ENCODE data around the gene EFNA5.

The EFNA5 gene

DNA sequence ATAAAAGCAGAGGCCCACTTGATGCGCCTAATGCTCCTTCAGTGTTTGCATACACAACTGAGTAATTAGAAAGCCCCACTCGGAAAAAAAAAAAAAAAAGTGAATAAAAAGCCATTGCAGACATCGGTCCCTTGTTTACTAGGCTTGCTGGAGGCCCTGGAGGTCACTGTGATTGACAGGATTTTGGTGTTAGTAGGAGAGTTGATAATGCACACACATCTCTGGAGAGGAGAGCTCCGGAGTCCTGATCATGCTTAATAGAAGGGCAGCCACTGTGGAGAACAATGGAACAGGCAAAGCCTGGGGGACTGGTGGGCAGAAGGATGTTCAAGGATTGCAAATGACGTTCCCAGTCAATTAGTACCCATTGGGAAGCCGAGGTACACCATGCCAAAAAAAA, 152.5 kb downstream of the EFNA5 start:
- TF ChIP-seq, protein P1, sequence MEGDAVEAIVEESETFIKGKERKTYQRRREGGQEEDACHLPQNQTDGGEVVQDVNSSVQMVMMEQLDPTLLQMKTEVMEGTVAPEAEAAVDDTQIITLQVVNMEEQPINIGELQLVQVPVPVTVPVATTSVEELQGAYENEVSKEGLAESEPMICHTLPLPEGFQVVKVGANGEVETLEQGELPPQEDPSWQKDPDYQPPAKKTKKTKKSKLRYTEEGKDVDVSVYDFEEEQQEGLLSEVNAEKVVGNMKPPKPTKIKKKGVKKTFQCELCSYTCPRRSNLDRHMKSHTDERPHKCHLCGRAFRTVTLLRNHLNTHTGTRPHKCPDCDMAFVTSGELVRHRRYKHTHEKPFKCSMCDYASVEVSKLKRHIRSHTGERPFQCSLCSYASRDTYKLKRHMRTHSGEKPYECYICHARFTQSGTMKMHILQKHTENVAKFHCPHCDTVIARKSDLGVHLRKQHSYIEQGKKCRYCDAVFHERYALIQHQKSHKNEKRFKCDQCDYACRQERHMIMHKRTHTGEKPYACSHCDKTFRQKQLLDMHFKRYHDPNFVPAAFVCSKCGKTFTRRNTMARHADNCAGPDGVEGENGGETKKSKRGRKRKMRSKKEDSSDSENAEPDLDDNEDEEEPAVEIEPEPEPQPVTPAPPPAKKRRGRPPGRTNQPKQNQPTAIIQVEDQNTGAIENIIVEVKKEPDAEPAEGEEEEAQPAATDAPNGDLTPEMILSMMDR (IDR thresholded peaks at IDR 0.05): no peak
- no peak for TF ChIP-seq ZFX (IDR thresholded peaks at IDR 0.05; ENCODE audit: borderline replicate concordance)
- no peak overlapping the region for H3K27ac ChIP-seq

DNA sequence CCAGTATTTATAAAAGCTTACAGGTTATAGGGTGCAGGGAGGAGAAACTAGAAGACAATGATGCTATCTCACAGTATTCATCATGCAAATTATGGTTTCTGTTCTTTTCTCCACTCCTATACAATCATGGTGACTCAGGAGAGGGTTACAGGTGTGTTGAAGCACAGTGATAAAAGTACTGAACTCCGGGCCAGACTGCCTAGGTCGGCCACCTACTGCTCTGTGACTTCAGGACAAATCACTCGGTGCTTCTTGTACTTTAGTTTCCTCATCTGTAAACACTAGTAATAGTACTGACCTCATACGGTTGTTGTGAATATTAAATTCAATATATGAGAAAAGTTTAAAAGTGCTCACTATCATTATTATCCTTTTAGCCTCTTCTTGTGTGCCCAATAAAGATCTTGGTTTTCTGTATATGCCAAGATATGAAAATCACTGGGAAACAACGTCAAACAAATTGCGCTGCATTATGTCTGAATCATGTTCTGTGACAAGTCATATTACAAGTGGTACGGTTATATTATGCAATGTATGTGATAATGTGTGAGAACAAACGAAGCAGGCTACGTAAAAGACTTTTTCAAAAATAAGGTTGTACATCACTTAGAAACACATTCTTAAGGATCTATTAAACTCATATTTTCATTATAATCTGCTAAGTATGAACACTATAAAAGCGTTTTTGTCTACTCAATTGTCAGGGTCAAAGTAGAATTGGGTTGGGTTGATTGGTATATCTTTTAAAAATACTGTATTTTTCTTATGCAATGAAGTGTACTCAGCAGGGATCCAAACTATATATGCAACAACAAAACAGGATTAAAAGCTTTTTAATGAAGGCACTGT, 153.3 kb downstream of the EFNA5 start:
- TF ChIP-seq, protein P1 (IDR thresholded peaks at IDR 0.05): no peak
- no peak for TF ChIP-seq ZFX (IDR thresholded peaks at IDR 0.05; ENCODE audit: borderline replicate concordance)
- no peak overlapping the region for H3K27ac ChIP-seq

DNA sequence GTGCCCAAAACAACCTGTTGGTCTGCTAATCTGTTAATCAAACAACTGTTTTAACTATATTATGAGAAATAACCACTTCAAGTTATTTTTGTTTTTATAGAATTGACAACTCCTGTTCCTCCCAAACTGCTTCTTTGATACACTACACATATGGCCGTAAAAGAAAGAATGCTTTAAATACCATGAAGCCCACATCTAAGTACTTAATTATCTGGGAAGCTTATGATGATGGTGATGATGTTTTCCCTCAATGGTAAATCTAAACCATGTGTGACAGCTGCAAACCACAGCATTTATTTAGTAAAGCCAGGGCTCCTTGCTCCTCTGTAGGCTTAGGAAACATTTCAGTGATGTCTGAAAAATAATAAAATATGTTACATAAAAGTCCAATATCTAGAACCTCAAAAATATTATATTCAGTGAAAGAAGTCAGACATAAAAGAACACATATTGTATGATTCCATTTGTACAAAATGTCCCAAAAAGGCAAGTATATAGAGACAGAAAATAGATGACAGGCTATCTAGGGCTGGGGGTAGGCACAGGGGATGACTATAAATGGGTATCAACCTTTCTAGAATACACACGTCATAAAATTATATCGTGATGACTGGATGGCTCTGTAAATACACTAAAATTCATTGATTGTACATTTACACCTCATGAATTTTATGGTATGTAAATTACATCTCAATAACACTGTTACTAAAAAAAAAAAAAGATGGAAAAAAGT, 154.1 kb downstream of the EFNA5 start:
- no peak for TF ChIP-seq ZFX (IDR thresholded peaks at IDR 0.05; ENCODE audit: borderline replicate concordance)
- TF ChIP-seq, protein P1 (IDR thresholded peaks at IDR 0.05): no peak
- no peak overlapping the region for H3K27ac ChIP-seq

DNA sequence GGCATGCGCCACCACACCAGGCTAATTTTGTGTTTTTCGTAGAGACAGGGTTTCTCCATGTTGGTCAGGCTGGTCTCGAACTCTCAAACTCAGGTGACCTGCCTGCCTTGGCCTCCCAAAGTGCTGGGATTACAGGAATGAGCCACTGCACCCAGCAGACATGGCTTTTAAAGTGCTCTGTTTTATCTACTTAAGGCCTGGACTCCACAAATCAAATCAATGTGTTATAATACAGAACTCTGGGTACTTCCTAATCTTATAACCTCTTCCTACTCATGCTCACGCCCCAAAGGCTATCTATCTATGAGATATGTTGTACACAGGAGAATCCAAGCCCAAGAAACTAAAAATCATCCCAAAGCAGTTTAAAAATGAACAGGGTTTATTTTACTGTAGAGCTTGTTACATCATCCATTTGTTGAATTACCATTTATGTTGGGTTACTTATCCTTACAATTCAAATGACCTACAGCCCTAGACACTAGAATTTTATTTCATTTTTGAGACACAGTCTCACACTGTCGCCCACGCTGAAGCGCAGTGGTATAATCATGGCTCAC, 155.1 kb downstream of the EFNA5 start:
- H3K27ac ChIP-seq: no peak overlapping the region
- no peak for TF ChIP-seq ZFX (IDR thresholded peaks at IDR 0.05; ENCODE audit: borderline replicate concordance)
- TF ChIP-seq, protein P1 (IDR thresholded peaks at IDR 0.05): no peak

DNA sequence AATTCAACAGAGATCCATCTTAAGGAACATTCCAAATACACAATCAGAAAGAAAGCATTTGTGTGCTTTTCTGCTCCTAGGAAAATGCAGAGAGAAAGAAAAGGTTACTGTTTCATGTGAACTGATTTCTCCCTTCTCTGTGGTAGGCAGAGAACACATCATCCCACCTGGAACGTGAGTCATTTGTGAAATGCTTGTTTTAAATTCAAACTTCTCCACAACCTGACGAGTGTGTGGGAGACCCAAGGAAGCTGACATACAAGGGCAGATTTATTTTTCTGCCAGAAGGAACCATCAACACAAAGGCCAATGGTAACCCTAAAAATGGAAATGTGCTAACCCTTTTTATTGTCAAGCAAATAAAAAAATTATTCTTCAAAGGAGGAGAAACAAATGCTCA, 156.4 kb downstream of the EFNA5 start:
- H3K27ac ChIP-seq: no peak overlapping the region
- no peak for TF ChIP-seq ZFX (IDR thresholded peaks at IDR 0.05; ENCODE audit: borderline replicate concordance)
- TF ChIP-seq, protein P1 (IDR thresholded peaks at IDR 0.05): no peak

DNA sequence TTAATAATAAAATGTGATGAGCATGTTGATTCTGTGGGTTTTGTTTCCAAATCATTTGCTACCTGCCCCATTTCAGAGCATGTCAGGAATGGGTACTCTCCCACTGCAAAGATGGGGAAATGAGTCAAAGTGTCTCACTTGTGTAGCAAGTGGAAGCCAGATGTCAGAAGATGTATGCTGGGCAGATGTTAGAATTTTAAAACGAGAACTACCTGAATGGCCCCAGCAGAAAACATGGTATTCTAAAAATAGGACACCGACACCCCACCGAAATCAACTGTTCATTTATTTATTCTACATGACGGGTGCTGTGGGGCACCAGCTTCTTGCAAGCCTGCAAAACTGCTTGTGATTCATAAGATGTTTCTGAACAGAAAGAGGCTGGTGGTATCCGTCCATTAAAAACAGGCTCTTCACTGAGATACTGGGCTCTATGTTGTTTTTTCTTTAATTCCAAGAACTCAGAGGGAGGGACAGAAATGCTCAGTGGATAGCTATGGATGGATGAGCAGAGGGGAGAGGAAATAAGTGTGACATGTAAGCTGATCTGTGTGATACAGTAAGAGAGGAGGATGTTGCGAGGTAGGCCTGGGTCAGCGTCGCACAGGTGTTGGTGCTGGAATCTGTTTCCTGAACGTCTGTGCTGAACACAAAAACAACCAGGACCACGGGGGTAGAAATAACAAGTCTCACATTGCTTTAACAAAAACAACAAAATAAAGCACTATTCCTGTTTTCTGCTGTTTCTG, 157.2 kb downstream of the EFNA5 start:
- H3K27ac ChIP-seq: no peak overlapping the region
- TF ChIP-seq, protein P1 (IDR thresholded peaks at IDR 0.05): no peak
- no peak for TF ChIP-seq ZFX (IDR thresholded peaks at IDR 0.05; ENCODE audit: borderline replicate concordance)

All from 22Rv1 (cell line).